HG03159 (cell line): ENCODE results near the gene STIM1.
"Not testable (repeated sequence)": the region's sequence is repeated elsewhere in the genome, so short reads cannot be mapped to it uniquely, and the experiment has no call there.

Experiments
- ATAC-seq: cut with Tn5 transposase; IDR thresholded peaks from one replicate; pipeline ENCODE4 v1.9.1; 2021; ENCODE audit warnings: mild to moderate bottlenecking, moderate library complexity; ENCODE audit not compliant: unreplicated experiment

Gene STIM1

DNA sequence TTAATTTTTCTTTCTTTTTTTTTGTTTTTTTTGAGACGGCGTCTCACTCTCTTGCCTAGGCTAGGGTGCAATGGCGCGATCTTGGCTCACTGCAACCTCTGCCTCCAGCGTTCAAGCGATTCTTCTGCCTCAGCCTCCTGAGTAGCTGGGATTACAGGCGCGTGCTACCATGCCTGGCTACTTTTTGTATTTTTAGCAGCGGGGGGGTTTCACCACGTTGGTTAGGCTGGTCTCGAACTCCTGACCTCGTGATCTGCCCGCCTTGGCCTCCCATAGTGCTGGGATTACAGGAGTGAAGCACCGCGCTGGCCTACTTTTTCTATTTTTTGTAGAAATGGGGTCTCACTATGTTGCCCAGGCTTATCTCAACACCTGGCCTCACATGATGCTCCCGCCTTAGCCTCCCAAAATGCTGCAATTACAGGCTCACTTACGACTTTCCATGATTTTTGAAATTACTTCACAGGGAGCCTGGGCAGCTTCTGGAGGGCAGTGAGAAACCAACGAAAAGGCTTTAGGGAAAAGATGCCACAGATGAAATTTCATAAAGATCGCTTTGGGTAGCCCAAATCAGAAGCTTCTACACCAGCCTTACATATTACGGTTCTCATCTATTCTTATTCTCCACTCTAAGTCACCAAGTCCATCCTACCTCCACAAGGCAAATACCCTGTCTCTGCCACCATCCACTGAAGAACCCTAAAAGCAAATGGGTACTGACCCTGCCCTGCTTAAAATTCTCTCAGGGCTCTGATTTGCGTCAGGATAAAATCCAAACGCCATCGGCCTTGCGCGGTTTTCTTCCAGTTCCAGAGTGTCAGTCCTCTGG is 238.3 kb downstream of the STIM1 start:
- ATAC-seq, result no peak

GRCh38 chr11:4094348-4095291 is 239.2 kb downstream of the STIM1 start, which contains the start of gene RRM1:
RRM1 (plus strand) TSS chr11:4094799; CDS start chr11:4095013, 214 bp downstream.
- peak; percentile 93 for ATAC-seq

DNA sequence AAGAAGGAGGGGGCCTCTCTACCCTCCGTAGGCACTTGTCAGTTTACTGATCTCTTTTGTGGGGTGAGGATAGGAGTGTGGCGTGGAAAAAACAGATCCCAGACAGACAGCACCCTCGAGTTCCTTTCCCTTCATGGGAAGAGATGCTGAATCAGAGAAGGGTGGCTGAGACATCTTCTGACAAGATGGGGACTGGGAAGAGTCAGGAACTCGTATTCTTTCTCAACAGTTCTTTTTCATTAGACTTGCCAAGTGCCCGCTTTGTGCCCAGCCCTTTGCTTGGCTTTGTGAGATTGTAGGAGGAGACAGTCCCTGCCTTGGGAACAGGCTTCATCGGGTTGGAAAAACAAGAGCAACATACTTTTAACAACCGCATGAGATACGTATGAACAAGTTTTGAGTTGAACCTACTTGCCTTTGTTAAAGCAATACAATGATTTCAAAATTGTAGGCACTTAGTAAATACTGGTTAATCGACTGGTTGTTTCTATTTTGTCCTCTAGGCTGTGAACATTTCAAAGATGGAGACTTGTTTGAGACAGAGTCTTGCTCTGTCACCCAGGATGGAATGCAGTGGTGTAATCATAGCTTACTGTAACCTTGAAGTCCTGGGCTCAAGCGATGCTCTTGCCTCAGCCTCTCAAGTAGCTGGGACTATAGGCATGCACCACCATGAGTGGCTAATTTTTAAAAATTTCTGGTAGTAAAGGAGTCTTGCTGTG is 240.2 kb downstream of the STIM1 start:
- ATAC-seq, result no peak

- ATAC-seq, result no peak
Measured at GRCh38 chr11:4098026-4098621, 242.7 kb downstream of the STIM1 start.

DNA sequence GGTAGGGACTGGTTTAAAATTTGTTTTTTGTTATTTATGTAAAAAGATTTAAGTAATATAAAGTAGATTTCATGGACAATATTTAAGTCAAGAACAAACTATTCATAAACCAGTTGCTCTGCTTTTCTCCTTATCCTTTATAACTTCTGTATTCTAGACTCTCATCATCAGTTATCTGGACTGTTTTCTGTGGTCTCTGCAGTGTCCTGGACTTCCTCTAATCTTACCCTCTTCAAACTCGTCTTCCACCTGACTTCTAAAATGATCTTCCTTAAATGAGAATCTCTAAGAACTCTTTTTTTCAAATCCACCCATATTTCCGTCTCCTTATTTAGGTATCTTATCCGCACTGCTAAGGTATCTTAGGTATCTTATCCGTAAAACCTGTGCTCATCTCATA is 247.2 kb downstream of the STIM1 start:
- ATAC-seq, result no peak

GRCh38 chr11:4103269-4103668 is 247.8 kb downstream of the STIM1 start:
- ATAC-seq, result no peak

GRCh38 chr11:4105916-4106315 is 250.5 kb downstream of the STIM1 start:
- ATAC-seq, result no peak

DNA sequence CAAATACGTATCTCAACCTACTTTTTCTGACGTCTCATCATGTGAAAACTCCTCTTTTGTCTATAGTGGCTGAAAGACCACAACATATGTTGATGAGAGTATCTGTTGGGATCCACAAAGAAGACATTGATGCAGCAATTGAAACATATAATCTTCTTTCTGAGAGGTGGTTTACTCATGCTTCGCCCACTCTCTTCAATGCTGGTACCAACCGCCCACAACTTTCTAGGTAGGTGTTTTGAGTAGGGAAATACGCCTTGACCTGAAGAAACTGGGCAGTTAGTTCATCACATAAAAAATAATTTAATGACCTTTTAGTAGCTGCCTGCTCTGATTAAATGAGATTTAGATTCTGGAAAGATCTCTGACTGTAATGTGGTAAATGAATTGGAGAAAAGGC is 256.4 kb downstream of the STIM1 start:
- ATAC-seq, result no peak

DNA sequence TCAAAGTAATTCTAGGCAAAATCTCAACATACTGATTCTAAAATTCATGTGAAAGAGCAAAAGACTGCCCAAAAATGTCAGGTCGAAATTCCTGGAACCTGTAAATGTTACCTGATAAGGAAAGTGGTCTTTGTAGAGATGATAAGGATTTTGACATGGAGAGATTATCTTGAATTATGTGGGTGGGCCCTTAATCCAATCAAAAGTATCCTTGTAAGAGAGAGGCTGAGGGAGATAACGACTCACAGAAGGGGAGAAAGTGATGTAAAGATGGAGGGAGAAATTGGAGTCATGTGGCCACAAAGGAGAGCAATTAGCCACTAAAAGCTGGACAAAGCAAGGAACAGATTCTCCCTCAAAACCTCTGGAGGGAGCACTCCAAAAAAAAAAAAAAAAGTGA is 259.7 kb downstream of the STIM1 start:
- ATAC-seq, result no peak

GRCh38 chr11:4118107-4118506 is 262.6 kb downstream of the STIM1 start:
- ATAC-seq, result no peak

DNA sequence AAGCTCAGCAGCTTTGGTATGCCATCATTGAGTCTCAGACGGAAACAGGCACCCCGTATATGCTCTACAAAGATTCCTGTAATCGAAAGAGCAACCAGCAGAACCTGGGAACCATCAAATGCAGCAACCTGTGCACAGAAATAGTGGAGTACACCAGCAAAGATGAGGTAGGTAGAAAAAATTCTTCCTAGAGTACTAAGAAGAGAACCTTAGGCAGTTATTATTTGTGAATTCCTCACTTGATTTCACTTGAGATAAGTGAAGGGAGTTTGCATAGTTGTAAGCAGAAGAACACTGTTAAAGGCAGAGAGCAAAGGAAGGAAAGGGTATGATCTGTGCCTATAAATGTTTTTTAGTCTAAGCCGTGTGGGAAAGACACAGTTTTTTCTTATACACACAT is 267.8 kb downstream of the STIM1 start:
- no peak for ATAC-seq

GRCh38 chr11:4125141-4125540 is 269.7 kb downstream of the STIM1 start:
- ATAC-seq, result no peak

- no peak for ATAC-seq
Measured at GRCh38 chr11:4127357-4127756, 271.9 kb downstream of the STIM1 start.

DNA sequence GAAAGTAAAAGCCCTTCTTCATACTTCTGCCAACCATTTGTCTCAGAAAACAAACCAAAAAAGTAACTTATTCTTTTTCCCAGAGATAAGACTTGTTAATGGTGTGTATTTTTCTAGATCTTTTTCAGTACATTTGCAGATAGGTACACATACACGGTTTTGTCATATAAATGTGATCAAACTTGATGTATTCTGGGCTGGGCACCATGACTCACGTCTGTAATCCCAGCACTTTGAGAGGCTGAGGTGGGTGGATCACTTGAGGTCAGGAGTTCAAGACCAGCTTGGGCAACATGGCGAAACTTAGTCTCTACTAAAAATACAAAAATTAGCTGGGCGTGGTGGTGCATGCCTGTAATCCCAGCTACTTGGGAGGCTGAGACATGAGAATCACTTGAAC is 274.8 kb downstream of the STIM1 start:
- not testable (repeated sequence) for ATAC-seq

- no peak for ATAC-seq
Measured at GRCh38 chr11:4134806-4135205, 279.3 kb downstream of the STIM1 start.

DNA sequence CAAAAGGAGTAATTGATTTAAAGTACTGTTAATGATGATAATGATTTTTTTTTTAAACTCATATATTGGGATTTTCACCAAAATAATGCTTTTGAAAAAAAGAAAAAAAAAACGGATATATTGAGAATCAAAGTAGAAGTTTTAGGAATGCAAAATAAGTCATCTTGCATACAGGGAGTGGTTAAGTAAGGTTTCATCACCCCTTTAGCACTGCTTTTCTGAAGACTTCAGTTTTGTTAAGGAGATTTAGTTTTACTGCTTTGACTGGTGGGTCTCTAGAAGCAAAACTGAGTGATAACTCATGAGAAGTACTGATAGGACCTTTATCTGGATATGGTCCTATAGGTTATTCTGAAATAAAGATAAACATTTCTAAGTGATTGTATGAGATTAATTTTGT is 283.0 kb downstream of the STIM1 start:
- no peak for ATAC-seq

- ATAC-seq, result no peak
Measured at GRCh38 chr11:4140067-4140636, 284.7 kb downstream of the STIM1 start.
